ENCODE results near the gene TMEM60.
"Not testable (repeated sequence)": the region's sequence is repeated elsewhere in the genome, so short reads cannot be mapped to it uniquely, and the experiment has no call there.

The TMEM60 gene

GRCh38 chr7:77811516-77812289, 13.5 kb upstream of the TMEM60 start:
- DNase-seq = peak; percentile 63

- no peak for DNase-seq
Measured at GRCh38 chr7:77808517-77808916, 10.3 kb upstream of the TMEM60 start.

- DNase-seq = no peak
Measured at GRCh38 chr7:77806425-77806824, 8.2 kb upstream of the TMEM60 start.

- no peak for DNase-seq
Measured at GRCh38 chr7:77802557-77803405, 4.5 kb upstream of the TMEM60 start.

- no peak for DNase-seq
Measured at GRCh38 chr7:77800730-77801129, 2.5 kb upstream of the TMEM60 start.

GRCh38 chr7:77800158-77800557, 1.9 kb upstream of the TMEM60 start:
- DNase-seq = no peak

- DNase-seq = peak; percentile 34
Measured at GRCh38 chr7:77799078-77799964, 1.1 kb upstream of the TMEM60 start.

GRCh38 chr7:77797734-77798393, 370 bp downstream of the TMEM60 start:
- DNase-seq = peak; percentile 11

GRCh38 chr7:77796960-77797359, 1.3 kb downstream of the TMEM60 start:
- DNase-seq = no peak

GRCh38 chr7:77796109-77796508, 2.1 kb downstream of the TMEM60 start:
- DNase-seq = no peak

- no peak for DNase-seq
Measured at GRCh38 chr7:77794000-77794399, 4.2 kb downstream of the TMEM60 start.

GRCh38 chr7:77791956-77792355, 6.3 kb downstream of the TMEM60 start:
- DNase-seq = no peak

- DNase-seq = no peak
Measured at GRCh38 chr7:77791336-77791735, 6.9 kb downstream of the TMEM60 start.

- no peak for DNase-seq
Measured at GRCh38 chr7:77788327-77788902, 9.8 kb downstream of the TMEM60 start.

- DNase-seq = no peak
Measured at GRCh38 chr7:77786741-77787140, 11.5 kb downstream of the TMEM60 start.

- no peak for DNase-seq
Measured at GRCh38 chr7:77786018-77786417, 12.2 kb downstream of the TMEM60 start.

- DNase-seq = not testable (repeated sequence)
Measured at GRCh38 chr7:77784426-77784825, 13.8 kb downstream of the TMEM60 start.

- DNase-seq = no peak
Measured at GRCh38 chr7:77783545-77783944, 14.7 kb downstream of the TMEM60 start.

GRCh38 chr7:77783111-77783510, 15.1 kb downstream of the TMEM60 start:
- DNase-seq = no peak

- no peak for DNase-seq
Measured at GRCh38 chr7:77782383-77782782, 15.9 kb downstream of the TMEM60 start.

GRCh38 chr7:77778535-77778934, 19.7 kb downstream of the TMEM60 start:
- no peak for DNase-seq

- DNase-seq = no peak
Measured at GRCh38 chr7:77771901-77772300, 26.3 kb downstream of the TMEM60 start.
